Stimulated activated CD8-positive, alpha-beta memory T cell treated with anti-CD3 and anti-CD28 coated beads, Interleukin-4, amount 100 ng/mL, for 1 hour (primary cell): ENCODE data around the gene KAT2A.

Source experiments
- DNase-seq, 2 donors: peaks; one replicate each; pipeline ENCODE4 v3.0.0-alpha.2; 2020; ENCODE audit warnings: low read depth in 2 of 2, low spot score in 1 of 2

KAT2A gene

DNA sequence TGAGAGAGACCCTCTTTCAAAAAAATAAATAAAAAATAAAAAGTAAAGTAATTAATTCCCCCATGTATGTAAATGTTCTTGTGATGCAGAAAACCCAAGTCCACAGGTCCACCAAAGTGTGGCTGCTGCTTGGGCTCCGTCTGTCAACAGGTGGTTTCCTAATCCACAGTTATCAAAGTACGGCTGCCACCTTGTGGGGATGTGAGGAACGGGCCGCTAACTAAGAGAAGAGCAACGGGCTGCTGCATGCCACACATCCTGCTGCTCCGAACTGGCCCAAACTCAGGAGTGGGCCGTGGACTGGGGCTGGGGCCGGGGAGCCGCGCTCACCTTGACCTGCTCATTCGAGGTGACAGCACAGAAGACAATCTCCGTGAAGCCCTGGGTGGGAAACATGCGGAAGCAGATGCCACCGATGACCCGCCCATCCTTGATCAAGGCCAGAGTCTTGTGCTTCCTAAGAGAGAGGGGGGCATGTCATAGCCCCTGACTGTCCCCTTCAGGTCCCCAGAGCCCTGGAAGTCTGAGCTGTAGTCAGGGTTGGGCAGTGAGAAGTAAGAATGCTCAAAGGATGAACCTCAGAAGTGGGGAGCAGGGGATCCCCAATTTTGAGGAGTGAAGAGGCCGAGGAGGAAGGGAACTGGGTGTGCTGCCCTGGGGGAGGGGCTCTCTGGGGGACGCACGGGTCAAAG is 4.3 kb downstream of the KAT2A start:
- peak; percentile 37 to 70 for DNase-seq

DNA sequence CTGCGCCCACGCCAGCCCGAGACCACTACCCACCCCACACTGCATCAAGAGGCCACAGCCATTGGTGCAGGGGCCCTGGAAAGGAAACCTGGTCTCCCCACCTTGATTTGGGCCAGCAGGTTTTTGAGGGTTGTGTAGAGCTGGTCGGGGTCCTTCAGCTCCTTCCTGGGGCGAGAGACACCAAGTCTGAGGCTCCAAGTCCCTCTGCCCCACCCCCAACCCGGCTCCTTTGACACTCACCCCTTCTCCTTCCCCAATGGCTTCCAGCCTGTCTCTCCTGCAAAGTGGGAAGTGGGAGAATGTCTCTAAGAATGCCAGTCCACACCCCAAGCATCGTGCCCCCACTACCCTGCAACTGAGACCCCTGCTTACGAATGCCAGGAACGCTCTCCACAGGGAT is 7.0 kb downstream of the KAT2A start:
- DNase-seq = no peak

DNA sequence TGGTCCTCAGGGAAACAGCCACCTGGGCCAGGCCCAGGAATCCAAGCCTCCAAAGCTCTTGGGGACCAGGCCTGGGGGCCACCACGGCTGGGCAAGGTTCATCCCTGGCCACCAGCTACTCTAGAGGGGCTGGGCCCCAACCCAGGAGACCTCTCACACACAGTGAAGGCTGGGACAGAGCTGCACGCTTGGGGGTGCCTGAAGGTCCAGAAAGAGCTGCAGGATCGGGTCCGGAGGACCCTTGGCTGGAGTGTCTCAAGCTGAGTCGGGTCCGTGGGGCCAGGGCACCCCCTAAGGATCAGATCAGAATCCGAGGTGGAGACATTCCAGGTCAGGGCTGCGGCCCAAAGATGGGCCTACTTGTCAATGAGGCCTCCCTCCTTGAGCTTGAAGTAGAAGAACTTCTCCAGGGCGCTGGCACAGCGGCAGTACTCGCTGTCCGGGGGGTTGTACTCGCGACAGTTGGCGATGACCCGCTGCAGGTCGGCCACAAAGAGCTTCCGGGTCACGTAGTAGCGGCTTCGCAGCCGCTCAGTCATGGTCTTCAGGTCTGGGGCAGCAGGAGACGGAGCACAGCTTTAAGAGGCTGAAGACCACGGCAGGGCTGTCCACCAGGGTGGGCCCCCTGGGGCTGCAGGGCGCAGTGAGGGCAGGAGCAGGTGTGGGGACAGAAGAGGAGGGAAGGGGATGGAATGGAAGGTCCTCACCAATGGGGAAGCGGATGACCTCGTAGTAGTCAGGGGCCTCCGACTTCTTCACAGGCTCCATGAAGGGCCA is 7.7 kb downstream of the KAT2A start:
- DNase-seq = no peak

GRCh38 chr17:42112552-42113176 is 8.5 kb downstream of the KAT2A start, which contains the start of gene DHX58:
TSS of gene DHX58 (minus strand) at chr17:42112714. CDS start at chr17:42111892, 822 bp downstream.
- peak; percentile 31 to 66 for DNase-seq

- DNase-seq = no peak
Observed at GRCh38 chr17:42111871-42112551, 9.2 kb downstream of the KAT2A start.

DNA sequence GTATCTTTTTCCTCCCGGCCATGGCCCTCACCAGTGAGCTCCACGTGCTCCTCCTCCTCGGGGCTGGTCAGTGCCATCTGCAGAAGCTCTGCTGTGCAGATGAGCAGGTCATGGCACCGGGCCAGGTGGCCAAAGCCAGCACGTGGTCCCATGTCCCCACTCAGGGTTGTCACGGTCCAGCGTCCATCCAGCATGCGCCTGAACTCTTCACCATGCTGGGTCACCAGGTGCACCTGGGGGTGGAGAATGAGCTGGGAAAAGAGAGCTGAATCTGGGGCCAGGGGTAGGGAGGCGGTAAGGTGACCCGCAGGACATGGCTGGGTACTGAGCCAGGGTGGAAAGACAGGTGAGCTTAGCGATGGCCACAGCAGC is 9.9 kb downstream of the KAT2A start:
- no peak for DNase-seq

- DNase-seq = no peak
Observed at GRCh38 chr17:42110301-42111264, 10.6 kb downstream of the KAT2A start.

GRCh38 chr17:42109086-42109485 is 12.1 kb downstream of the KAT2A start:
- no peak for DNase-seq

DNA sequence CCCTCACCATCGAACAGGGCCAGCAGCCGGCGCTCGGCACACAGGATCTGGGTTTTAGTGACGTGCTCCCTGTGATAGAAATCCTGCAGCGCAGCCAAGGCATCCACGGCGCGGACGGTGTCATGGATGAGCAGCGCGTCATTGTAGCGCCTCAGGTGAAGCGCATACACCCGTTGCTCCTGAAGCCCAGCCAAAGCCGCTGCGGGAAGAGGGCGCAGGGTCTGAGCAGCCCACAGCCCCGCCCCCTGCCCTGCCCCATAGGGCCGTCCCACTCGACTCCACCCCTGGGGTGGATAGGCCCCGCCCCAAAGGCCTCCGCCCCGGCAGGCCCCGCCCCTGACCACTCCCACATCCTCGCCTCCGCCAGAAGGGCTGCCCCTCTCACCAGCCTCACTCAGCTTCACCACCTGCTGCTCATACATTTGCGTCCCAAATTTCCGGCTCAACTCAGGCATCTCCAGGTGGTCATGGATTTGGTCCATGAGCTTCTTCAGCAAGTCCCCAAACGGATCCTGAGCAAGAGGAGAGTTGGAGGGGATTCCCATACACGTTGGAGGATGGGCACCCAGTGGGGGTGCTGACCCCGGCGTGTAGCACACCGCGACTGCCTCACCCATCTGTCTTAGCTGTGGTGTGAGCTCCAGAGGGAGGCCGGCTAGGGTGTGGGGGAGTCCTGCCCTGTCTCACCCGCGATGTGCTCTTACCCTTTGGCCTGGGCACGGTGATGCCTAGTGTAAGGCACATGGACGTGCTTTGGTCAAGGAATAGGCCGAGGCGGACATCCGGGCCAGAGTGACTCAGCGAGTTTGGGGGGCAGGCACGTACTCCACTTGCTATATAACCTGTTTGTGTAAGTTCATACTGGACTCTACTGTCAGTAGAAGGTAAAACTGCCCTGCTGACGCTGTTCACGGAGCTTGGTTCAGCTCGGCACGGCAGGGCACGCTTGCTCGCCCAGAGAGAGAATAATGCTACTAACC is 13.3 kb downstream of the KAT2A start:
- DNase-seq = peak; percentile 82 to 88

DNA sequence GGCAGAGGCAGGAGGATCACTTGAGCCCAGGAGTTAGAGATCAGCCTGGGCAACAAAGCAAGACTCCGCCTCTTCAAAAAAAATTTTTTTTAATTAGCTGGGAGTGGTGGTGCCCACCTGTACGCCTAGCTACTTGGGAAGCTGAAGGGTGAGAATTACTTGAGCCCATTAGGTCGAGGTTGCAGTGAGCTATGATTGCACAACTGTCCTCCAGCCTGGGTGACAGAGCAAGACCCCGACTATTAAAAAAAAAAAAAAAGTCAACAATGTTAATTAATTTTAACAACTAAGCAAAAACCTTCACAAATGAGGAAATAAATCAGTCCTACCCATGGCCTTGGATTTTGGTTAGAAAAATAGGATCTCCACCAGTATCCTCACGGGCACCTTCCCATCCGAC is 14.0 kb downstream of the KAT2A start:
- DNase-seq = no peak

- no peak for DNase-seq
Observed at GRCh38 chr17:42106009-42106408, 15.2 kb downstream of the KAT2A start.

- no peak for DNase-seq
Observed at GRCh38 chr17:42104264-42104663, 16.9 kb downstream of the KAT2A start.

- DNase-seq = no peak
Observed at GRCh38 chr17:42103221-42103954, 17.8 kb downstream of the KAT2A start.

- DNase-seq = peak; percentile 24 to 44
Observed at GRCh38 chr17:42101513-42102292, 19.5 kb downstream of the KAT2A start.

DNA sequence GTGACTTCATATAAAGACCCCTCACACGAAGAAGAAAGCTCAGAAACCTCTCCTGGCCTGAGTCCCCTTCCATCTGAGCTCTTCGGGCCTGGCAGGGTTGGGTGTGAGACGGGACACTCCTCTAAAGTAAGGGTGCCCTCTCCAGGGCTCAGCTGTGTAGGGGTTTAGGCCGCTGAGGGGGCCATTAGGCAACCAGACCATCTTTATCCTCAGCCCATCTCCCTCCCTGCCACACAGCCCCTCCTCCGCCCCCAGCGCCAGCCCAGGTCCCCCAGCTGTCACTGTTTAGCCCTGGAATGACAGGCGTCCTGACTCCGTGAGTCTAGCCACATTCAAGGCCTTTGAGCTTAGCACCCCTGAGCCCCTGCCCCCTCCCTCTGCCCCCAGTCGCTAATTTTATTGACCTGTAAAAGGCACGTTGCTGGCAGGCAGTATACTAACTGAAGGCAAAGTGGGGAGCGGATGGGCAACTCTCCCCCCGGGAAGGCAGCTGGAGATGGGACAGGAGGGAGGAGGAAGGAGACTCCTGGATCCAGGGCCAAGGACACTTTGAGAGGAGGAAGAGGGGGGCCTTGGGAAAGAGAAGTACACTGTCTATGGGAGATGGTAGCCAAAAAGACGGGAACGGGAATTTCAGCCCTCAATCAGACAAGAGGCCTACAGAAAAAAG is 22.3 kb downstream of the KAT2A start:
- DNase-seq = no peak

DNA sequence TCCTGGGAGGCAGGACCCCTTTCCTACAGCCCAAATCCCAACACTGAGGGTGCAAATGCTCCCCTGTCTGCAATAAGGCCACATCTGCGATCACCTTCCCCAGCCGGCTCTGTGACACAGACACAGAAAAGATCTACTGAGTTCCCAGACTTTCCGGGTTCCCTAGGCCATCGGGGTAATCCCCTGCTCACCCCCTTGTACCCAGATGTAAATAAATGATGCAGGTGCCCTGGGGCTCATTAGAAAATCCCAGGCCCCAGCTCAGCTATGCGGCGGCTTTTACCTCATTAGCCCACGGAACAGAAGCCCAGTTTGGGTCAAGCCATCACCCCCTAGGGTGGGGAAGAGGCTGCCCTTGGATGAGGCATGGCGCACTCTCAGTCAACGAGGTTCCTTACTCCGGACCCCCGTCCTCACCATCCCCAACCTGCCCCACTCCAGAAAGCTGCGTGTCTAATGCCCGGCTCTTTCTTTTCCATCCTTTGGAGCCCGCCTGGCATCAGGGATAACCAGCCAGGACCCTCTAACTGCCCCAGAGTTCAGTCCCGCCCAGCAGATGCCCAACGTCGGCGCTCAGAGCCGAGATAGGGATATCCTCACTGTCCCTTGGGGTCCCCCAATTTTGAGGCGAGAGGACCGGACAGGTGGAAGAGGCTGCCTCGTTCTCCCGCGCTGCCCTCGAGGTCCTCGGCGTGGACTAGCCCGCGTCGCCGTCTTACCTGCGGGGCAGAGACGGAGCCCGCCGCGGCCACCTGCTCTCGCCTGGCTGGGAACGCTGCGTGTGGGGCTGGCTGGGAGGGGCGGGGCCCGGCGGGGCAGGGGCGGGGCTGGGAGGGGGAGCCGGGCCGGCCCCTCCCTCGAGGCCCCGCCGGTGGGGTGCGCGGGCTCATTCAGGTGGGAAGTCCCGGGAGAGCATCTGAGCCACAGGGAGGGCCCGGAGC is 23.2 kb downstream of the KAT2A start, which contains the start of gene ZNF385C:
TSS of gene ZNF385C (minus strand) at position 783 of the 941 bp plus-strand sequence. CDS start 35,417 bp downstream, outside the sequence.
- peak in 1 of 2 donors; percentile 32 for DNase-seq
